Pericardium fibroblast (primary cell): Measurements from ENCODE around the gene OR2G3. TPM values are rescaled to one million over a fixed set of nuclear protein-coding genes. Genes with fewer than 3 reads are reported as not detected.

ENCODE experiments used
- total RNA-seq: library from RNA; depleted of rRNA; stranded (reverse); fragments of >200 nt; gene quantifications from 2 replicates; pipeline ENCODE4 v1.2.3, GENCODE V29; 2015

Gene OR2G3
- total RNA-seq = not detected in 2 replicates

DNA sequence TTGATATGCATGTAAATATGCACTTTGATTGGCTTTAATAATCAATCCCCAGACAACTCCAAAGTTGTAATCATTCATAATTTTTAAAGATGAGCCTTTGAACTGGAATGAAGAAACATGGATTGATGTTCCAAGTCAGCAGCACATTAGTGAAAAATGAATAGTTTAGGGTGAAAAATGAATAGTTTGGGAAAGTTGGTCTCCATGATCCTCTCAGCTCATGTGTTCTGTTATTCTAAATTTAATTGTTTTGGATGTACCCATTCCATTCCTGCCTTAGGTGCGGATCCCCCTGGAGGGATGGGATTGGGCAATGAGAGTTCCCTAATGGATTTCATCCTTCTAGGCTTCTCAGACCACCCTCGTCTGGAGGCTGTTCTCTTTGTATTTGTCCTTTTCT is at the start of gene OR2G3:
TSS of gene OR2G3 (plus strand) at position 301 of the 400 bp plus-strand sequence. CDS start at position 301, 0 bp downstream.

DNA sequence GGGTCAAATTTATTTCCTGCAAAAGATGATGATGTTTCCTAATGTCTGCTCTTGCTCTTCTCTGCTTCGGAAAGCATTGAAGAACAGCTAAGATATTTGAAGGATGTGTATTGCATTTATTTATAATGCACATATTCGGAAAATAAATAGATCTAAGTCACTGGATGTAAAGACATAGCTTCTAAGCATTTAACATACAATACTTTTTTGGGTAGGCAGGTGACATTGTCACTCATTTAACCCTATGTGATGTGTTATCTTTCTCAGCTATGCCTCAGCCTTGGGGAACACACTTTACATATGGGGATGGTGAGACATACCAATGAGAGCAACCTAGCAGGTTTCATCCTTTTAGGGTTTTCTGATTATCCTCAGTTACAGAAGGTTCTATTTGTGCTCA is 17.3 kb upstream of the OR2G3 start, which contains the start of gene OR2G2:
TSS of gene OR2G2 (plus strand) at position 301 of the 400 bp plus-strand sequence. CDS start at position 301, 0 bp downstream.

Other genes starting within 250 kb of the OR2G3 start
- gene NLRP3, start 189.4 kb upstream of the OR2G3 start, total RNA-seq = under 0.01 TPM in 1 of 2 replicates, not detected in the other
- gene OR2B11, start 147.5 kb upstream of the OR2G3 start, total RNA-seq = not detected in 2 replicates
- not detected in 2 replicates for gene OR2C3, start 69.1 kb upstream of the OR2G3 start, total RNA-seq
- gene GCSAML, start 56.5 kb upstream of the OR2G3 start, total RNA-seq = not detected in 2 replicates
- gene OR2G2, start 17.2 kb upstream of the OR2G3 start, total RNA-seq = not detected in 2 replicates
- gene OR13G1, start 74.2 kb downstream of the OR2G3 start, total RNA-seq = not detected in 2 replicates
- not detected in 2 replicates for gene OR6F1, start 111.1 kb downstream of the OR2G3 start, total RNA-seq
- not detected in 2 replicates for gene OR14K1, start 133.0 kb downstream of the OR2G3 start, total RNA-seq
- gene OR14A2, start 142.6 kb downstream of the OR2G3 start, total RNA-seq = not detected in 2 replicates
- gene OR1C1, start 155.0 kb downstream of the OR2G3 start, total RNA-seq = not detected in 2 replicates
- not detected in 2 replicates for gene OR14A16, start 218.5 kb downstream of the OR2G3 start, total RNA-seq
- not detected in 2 replicates for gene OR11L1, start 236.3 kb downstream of the OR2G3 start, total RNA-seq